GM12878 (cell line): ENCODE measurements around the gene ZNF791. TPM values are rescaled to one million over a fixed set of nuclear protein-coding genes. Genes with fewer than 3 reads are reported as not detected.

Experiments
- ATAC-seq: fragments of 200-7000 bp; cut with Tn5 transposase; 3 replicates; pipeline ENCODE4 v1.9.1; 2020; ENCODE audit warnings: mild to moderate bottlenecking, moderate library complexity
- BruUV-seq: library from RNA; stranded (reverse); fragments of 400-500 nt; replicated peaks from 2 replicates; lab custom pipeline; 2021; lab: Mats Ljungman, UMichigan
- CTCF ChIA-PET: fragments of 300-600 bp; sonication (Branson Sonifier 250); formaldehyde crosslinking; extraction: SDS; loops from one replicate; lab custom pipeline; 2021; ENCODE audit warnings: inconsistent platforms; lab: Yijun Ruan, JAX
- POLR2A ChIA-PET: fragments of 350-600 bp; formaldehyde crosslinking; extraction: SDS; loops from one replicate; lab custom pipeline; 2021; ENCODE audit warnings: inconsistent platforms; lab: Charles Lee
- RAD21 ChIA-PET: fragments of 300-600 bp; sonication (Branson Sonifier 250); formaldehyde crosslinking; loops from one replicate; lab custom pipeline; 2023; ENCODE audit warnings: antibody characterized with exemption; ENCODE audit not compliant: unreplicated experiment; lab: Charles Lee
- SMC1A ChIA-PET: fragments of 300-600 bp; sonication (Branson Sonifier 250); formaldehyde crosslinking; loops from one replicate; lab custom pipeline; 2023; ENCODE audit not compliant: unreplicated experiment, uncharacterized antibody; lab: Charles Lee
- DNase-seq: peaks from one replicate; pipeline ENCODE4 v3.0.0-alpha.2; 2011; ENCODE audit warnings: low read depth, low spot score
- FAIRE-seq: peaks from 3 replicates; lab custom pipeline; 2011; peaks lifted over from hg19 to GRCh38; lab: Jason Lieb, UNC
- H2AFZ ChIP-seq: 2 replicates; pipeline ENCODE4 v1.6.0; 2011; ENCODE audit warnings: low read depth, low read length, control low read depth; ENCODE audit not compliant: control insufficient read depth
- H3K27ac ChIP-seq: 2 replicates; pipeline ENCODE4 v1.5.1; 2011; ENCODE audit warnings: control low read depth; ENCODE audit not compliant: control insufficient read depth, insufficient read depth
- H3K27me3 ChIP-seq, 2 experiments: replicated peaks in 1 of 2; 2 replicates each; pipeline versions ENCODE4 v1.6.0 to v1.6.1; 2011; ENCODE audit warnings: low read length in 1 of 2; ENCODE audit not compliant: control insufficient read depth in 2 of 2, insufficient read depth in 2 of 2
- H3K36me3 ChIP-seq, 2 experiments: 2 replicates each; pipeline ENCODE4 v1.5.1; 2011; ENCODE audit warnings: low read length in 1 of 2; ENCODE audit not compliant: control insufficient read depth in 2 of 2, insufficient read depth in 2 of 2
- H3K4me1 ChIP-seq: 2 replicates; pipeline ENCODE4 v1.6.1; 2011; ENCODE audit warnings: mild to moderate bottlenecking, low read length, moderate library complexity, mixed read lengths; ENCODE audit not compliant: control insufficient read depth, insufficient read depth
- H3K4me2 ChIP-seq: 2 replicates; pipeline ENCODE4 v1.6.0; 2011; ENCODE audit warnings: control low read depth; ENCODE audit not compliant: control insufficient read depth, insufficient read depth
- H3K4me3 ChIP-seq: fragments of 200-600 bp; sonication (generic); 2 replicates; pipeline ENCODE4 v1.5.1; 2016
- H3K79me2 ChIP-seq: 2 replicates; pipeline ENCODE4 v1.6.0; 2011; ENCODE audit warnings: low read length; ENCODE audit not compliant: control insufficient read depth, insufficient read depth
- H3K9ac ChIP-seq: 2 replicates; pipeline ENCODE4 v1.8.0; 2011; ENCODE audit warnings: low read length, control low read depth, mixed read lengths; ENCODE audit not compliant: control insufficient read depth, insufficient read depth
- H3K9me3 ChIP-seq: replicated peaks from 3 replicates; pipeline ENCODE4 v1.5.1; 2011; ENCODE audit warnings: mild to moderate bottlenecking, low read length; ENCODE audit not compliant: control insufficient read depth, insufficient read depth
- H4K20me1 ChIP-seq: 2 replicates; pipeline ENCODE4 v1.6.0; 2011; ENCODE audit not compliant: control insufficient read depth, insufficient read depth
- BMI1 ChIP-seq: fragments of 450-650 bp; IDR thresholded peaks from 2 replicates; pipeline ENCODE4 v1.6.1; 2016; ENCODE audit warnings: mild to moderate bottlenecking, moderate library complexity, borderline replicate concordance
- CEBPZ ChIP-seq: fragments of 150-350 bp; IDR thresholded peaks from 2 replicates; pipeline ENCODE4 v1.6.1; 2016; ENCODE audit warnings: low read depth, low read length
- CHD2 ChIP-seq: IDR thresholded peaks from 2 replicates; pipeline ENCODE4 v1.6.1; 2011; ENCODE audit warnings: low read depth, low read length, improper control_type of control experiment, borderline replicate concordance
- ETV6 ChIP-seq, 2 experiments: fragments of 450-650 bp in 1 of 2; IDR thresholded peaks in 1 of 2; conservative IDR thresholded peaks in 1 of 2; 2 replicates each; pipeline ENCODE4 v1.6.1; 2014; ENCODE audit warnings: antibody characterized with exemption in 1 of 2, borderline replicate concordance in 1 of 2, low read depth in 1 of 2, mild to moderate bottlenecking in 1 of 2, moderate library complexity in 1 of 2
- FOXM1 ChIP-seq: IDR thresholded peaks from 2 replicates; pipeline ENCODE4 v1.6.1; 2012; ENCODE audit warnings: low read depth, mild to moderate bottlenecking, inconsistent platforms, low read length, moderate library complexity
- HDAC2 ChIP-seq: fragments of 200-600 bp; sonication (generic); IDR thresholded peaks from 2 replicates; pipeline ENCODE4 v1.6.1; 2017
- HSF1 ChIP-seq: fragments of 150-350 bp; IDR thresholded peaks from 2 replicates; pipeline ENCODE4 v1.6.1; 2014; ENCODE audit warnings: mild to moderate bottlenecking, low read depth, low read length
- IKZF1 ChIP-seq: fragments of 450-650 bp; conservative IDR thresholded peaks from 2 replicates; pipeline ENCODE4 v1.6.1; 2017; ENCODE audit warnings: antibody characterized with exemption, mild to moderate bottlenecking
- NFIC ChIP-seq: IDR thresholded peaks from 2 replicates; pipeline ENCODE4 v1.6.1; 2012; ENCODE audit warnings: low read depth, mild to moderate bottlenecking, inconsistent platforms, low read length, moderate library complexity
- PML ChIP-seq: IDR thresholded peaks from 2 replicates; pipeline ENCODE4 v1.6.1; 2012; ENCODE audit warnings: low read length, inconsistent platforms
- RAD51 ChIP-seq: fragments of 450-650 bp; IDR thresholded peaks from 2 replicates; pipeline ENCODE4 v1.6.1; 2016; ENCODE audit warnings: moderate library complexity, mild to moderate bottlenecking, inconsistent platforms
- RELB ChIP-seq: fragments of 450-650 bp; IDR thresholded peaks from 2 replicates; pipeline ENCODE4 v1.6.1; 2017; ENCODE audit warnings: low read depth, mild to moderate bottlenecking, moderate library complexity
- SMAD5 ChIP-seq: IDR thresholded peaks from 2 replicates; pipeline ENCODE4 v1.6.1; 2016; ENCODE audit warnings: antibody characterized with exemption, low read depth
- SMC3 ChIP-seq: IDR thresholded peaks from 2 replicates; pipeline ENCODE4 v1.6.1; 2011; ENCODE audit warnings: low read length, improper control_type of control experiment, borderline replicate concordance
- TARDBP ChIP-seq: IDR thresholded peaks from 2 replicates; pipeline ENCODE4 v1.6.1; 2016; ENCODE audit warnings: borderline replicate concordance
- TCF3 ChIP-seq: IDR thresholded peaks from 2 replicates; pipeline ENCODE4 v1.6.1; 2012; ENCODE audit warnings: low read depth, mild to moderate bottlenecking, low read length, borderline replicate concordance; ENCODE audit not compliant: insufficient read depth
- ZNF207 ChIP-seq: fragments of 450-650 bp; IDR thresholded peaks from 2 replicates; pipeline ENCODE4 v1.6.1; 2014; ENCODE audit warnings: antibody characterized with exemption, mild to moderate bottlenecking, borderline replicate concordance
- WGBS: methylation state at CpG from one replicate; pipeline ENCODE4 v1.1.6; 2016; ENCODE audit warnings: low lambda C conversion rate; ENCODE audit not compliant: insufficient replicate concordance, insufficient coverage; ENCODE audit errors: missing lambda C conversion rate; 5-methylcytosine and 5-hydroxymethylcytosine counted together
- in situ Hi-C: fragments of 300-500 bp; cut with MboI; formaldehyde crosslinking; loops from 9 replicates; pipeline ENCODE4 v1.14.3; 2018; ENCODE audit warnings: mixed read lengths
- intact Hi-C: fragments of 100-400 bp; cut with micrococcal nuclease; formaldehyde crosslinking; loops from one replicate; pipeline ENCODE4 v1.14.2; 2022; ENCODE audit not compliant: unreplicated experiment
- polyA plus RNA-seq, 11 experiments: library from polyadenylated mRNA; depleted of rRNA in 4 of 11; unstranded in 6 of 11; stranded (reverse) in 5 of 11; fragments of >200 nt; fragmentation: Nextera tagmentation in 4 of 11; fragmentation: Illumina TruSeq in 1 of 11; extraction: Ambion mirVana in 4 of 11; extraction: Trizol in 1 of 11; gene quantifications; 1 replicate in 1 of 11; 2 replicates in 10 of 11; pipeline versions ENCODE4 v1.2.1 to v1.2.3, GENCODE V29; 2011 to 2016; ENCODE audit warnings: inconsistent platforms in 2 of 11, missing spikeins in 2 of 11, low read depth in 1 of 11
- total RNA-seq, 4 experiments: library from RNA; depleted of rRNA in 3 of 4; stranded (reverse); fragments of >200 nt in 3 of 4; fragmentation: Illumina TruSeq in 1 of 4; extraction: Trizol in 1 of 4; gene quantifications; 2 replicates each; pipeline versions ENCODE4 v1.2.1 to v1.2.3, GENCODE V29; 2013 to 2021

Gene ZNF791
- total and polyA plus RNA-seq, 10 of the 15 experiments (the other 5 are each of a cell fraction or from before 2014, with no cell fraction given): 7.5 to 24.0 (median 11.8) TPM

GRCh38 chr19:12596927-12597548, 13.7 kb upstream of the ZNF791 start (continued):
- no peak for TF ChIP-seq PML
- no peak for TF ChIP-seq TARDBP
- TF ChIP-seq HDAC2: no peak
- TF ChIP-seq SMAD5: no peak
- TF ChIP-seq ETV6 (conservative IDR thresholded peaks at IDR 0.05 in 1 of 2, IDR thresholded peaks at IDR 0.05 in 1 of 2; ENCODE audit: borderline replicate concordance in 1 of 2, low read depth in 1 of 2): no peak
- no peak for TF ChIP-seq BMI1
- TF ChIP-seq CHD2: no peak
- TF ChIP-seq FOXM1: no peak

- POLR2A ChIA-PET: no interaction called here
- TF ChIP-seq HDAC2: no peak
- TF ChIP-seq HSF1: no peak
- TF ChIP-seq RAD51: no peak
- TF ChIP-seq SMC3: no peak
- TF ChIP-seq CEBPZ: no peak
- TF ChIP-seq IKZF1: no peak
- no peak for TF ChIP-seq RELB
- no peak for TF ChIP-seq TCF3
- TF ChIP-seq NFIC: no peak
- TF ChIP-seq ZNF207: no peak
- TF ChIP-seq, all 136 proteins: peak for 0
- CTCF ChIA-PET: no interaction called here
- WGBS: 93% methylated on average over 11 of the region's 11 CpGs
- Histone ChIP-seq H3K27ac (no peak overlapping the region), H3K4me2 (no peak overlapping the region), H2AFZ (no peak overlapping the region), H3K9me3 (no peaks in the 10 kb centered on the region; the same call in 2 of the 3 replicates), H3K27me3 (no peaks in the 10 kb centered on the region), H4K20me1 (no peaks in the 10 kb centered on the region), H3K9ac (no peak overlapping the region), H3K36me3 (peaks cover 0 to 1% of the 10 kb centered on the region in 2 experiments; a peak in 2 of 4 replicates), H3K79me2 (no peaks in the 10 kb centered on the region), H3K4me3 (no peak overlapping the region), H3K4me1 (no peaks in the 10 kb centered on the region)
- SMC1A ChIA-PET: interaction anchor here (0.6 kb wide), 1 partner anchor 200 kb away, joined by 4 read pairs; no protein-coding TSS in a partner anchor
- intact Hi-C loops (no loop called here), in situ Hi-C loops (no loop called here)
- FAIRE-seq (no peak), ATAC-seq (no peak), DNase-seq (no peak)
- BruUV-seq: no TSS peak
- RAD21 ChIA-PET: interaction anchor here (0.6 kb wide), 1 partner anchor 1989 kb away, joined by 3 read pairs; no protein-coding TSS in a partner anchor
Measured at GRCh38 chr19:12597594-12597993, 13.1 kb upstream of the ZNF791 start.
